A549 (cell line): ENCODE results near the gene MYBL2. TPM values are rescaled to one million over a fixed set of nuclear protein-coding genes. Genes with fewer than 3 reads are reported as not detected.

ENCODE experiments used
- ATAC-seq, 2 experiments: fragments of 200-7000 bp in 1 of 2; fragments of >200 bp in 1 of 2; cut with Nextera tagmentation in 1 of 2; cut with Tn5 transposase in 1 of 2; 3 replicates each; pipeline versions ENCODE4 v1.8.0 to v1.9.1; 2018 to 2020; ENCODE audit warnings: mild to moderate bottlenecking in 1 of 2, moderate library complexity in 1 of 2
- CTCF ChIA-PET: fragments of 300-600 bp; sonication (Branson Sonifier 250); formaldehyde crosslinking; extraction: SDS; loops from one replicate; lab custom pipeline; 2021; ENCODE audit warnings: antibody characterized with exemption, inconsistent platforms; lab: Yijun Ruan, JAX
- POLR2A ChIA-PET: fragments of 350-600 bp; formaldehyde crosslinking; extraction: SDS; loops from one replicate; lab custom pipeline; 2021; ENCODE audit warnings: antibody characterized with exemption, inconsistent platforms; lab: Yijun Ruan, JAX
- DNase-seq, 2 experiments: peaks; one replicate each; pipeline versions ENCODE4 v3.0.0 to v3.0.0-alpha.2; 2011 to 2016; ENCODE audit warnings: low read depth in 1 of 2, low spot score in 1 of 2
- FAIRE-seq: peaks from 2 replicates; lab custom pipeline; 2011; peaks lifted over from hg19 to GRCh38; lab: Jason Lieb, UNC
- H3K27ac ChIP-seq, 2 experiments: fragments of >200 bp; sonication (Bioruptor Twin); formaldehyde crosslinking; 3 replicates each; pipeline ENCODE4 v1.5.1; 2016 to 2017
- H3K4me1 ChIP-seq: fragments of >200 bp; sonication (Bioruptor Twin); formaldehyde crosslinking; 3 replicates; pipeline ENCODE4 v1.6.1; 2016
- H3K4me2 ChIP-seq: fragments of >200 bp; sonication (Bioruptor Twin); formaldehyde crosslinking; 3 replicates; pipeline ENCODE4 v1.6.1; 2016
- H3K4me3 ChIP-seq: fragments of >200 bp; sonication (Bioruptor Twin); formaldehyde crosslinking; 3 replicates; pipeline ENCODE4 v1.5.1; 2016
- H3K9me3 ChIP-seq: fragments of >200 bp; sonication (Bioruptor Twin); formaldehyde crosslinking; 3 replicates; pipeline ENCODE4 v1.6.1; 2016
- ATOH8 ChIP-seq: fragments of 250-450 bp; sonication (Bioruptor Pico); IDR thresholded peaks from 2 replicates; pipeline ENCODE4 v1.5.0; 2020; ENCODE audit warnings: low read depth, mild to moderate bottlenecking, moderate library complexity
- BCL3 ChIP-seq: fragments of >200 bp; sonication (Bioruptor Twin); formaldehyde crosslinking; IDR thresholded peaks from 3 replicates; pipeline ENCODE4 v1.6.1; 2016
- BHLHE40 ChIP-seq: IDR thresholded peaks from 2 replicates; pipeline ENCODE4 v1.6.1; 2012; ENCODE audit warnings: low read depth, low read length, inconsistent platforms
- CBX2 ChIP-seq: fragments of 200-600 bp; sonication (generic); IDR thresholded peaks from 2 replicates; pipeline ENCODE4 v1.6.1; 2016; ENCODE audit warnings: low read depth, mild to moderate bottlenecking, borderline replicate concordance
- CEBPB ChIP-seq, 2 experiments: fragments of >200 bp in 1 of 2; sonication (Bioruptor Twin) in 1 of 2; formaldehyde crosslinking in 1 of 2; IDR thresholded peaks; 2 replicates each; pipeline ENCODE4 v1.6.1; 2012 to 2016
- EHMT2 ChIP-seq: fragments of 200-600 bp; sonication (generic); IDR thresholded peaks from 2 replicates; pipeline ENCODE4 v1.6.1; 2016; ENCODE audit warnings: antibody characterized with exemption, low read depth, mild to moderate bottlenecking, moderate library complexity
- GATA3 ChIP-seq: IDR thresholded peaks from 2 replicates; pipeline ENCODE4 v1.6.1; 2012; ENCODE audit warnings: borderline replicate concordance
- JUNB ChIP-seq: fragments of >200 bp; sonication (Bioruptor Twin); formaldehyde crosslinking; IDR thresholded peaks from 2 replicates; pipeline ENCODE4 v1.6.1; 2016
- MAFK ChIP-seq: fragments of 450-650 bp; IDR thresholded peaks from 2 replicates; pipeline ENCODE4 v1.6.1; 2014; ENCODE audit not compliant: partially characterized antibody
- MAZ ChIP-seq: fragments of 150-350 bp; IDR thresholded peaks from 2 replicates; pipeline ENCODE4 v1.6.1; 2014; ENCODE audit warnings: antibody characterized with exemption, low read depth, low read length, borderline replicate concordance
- NPAS2 ChIP-seq: fragments of 250-450 bp; sonication (Bioruptor Pico); IDR thresholded peaks from 2 replicates; pipeline ENCODE4 v1.8.0; 2022; ENCODE audit warnings: mild to moderate bottlenecking, moderate library complexity, borderline replicate concordance
- NR3C1 ChIP-seq: fragments of >200 bp; sonication (Bioruptor Twin); formaldehyde crosslinking; IDR thresholded peaks from 3 replicates; pipeline ENCODE4 v1.6.1; 2017
- POLR2AphosphoS2 ChIP-seq: conservative IDR thresholded peaks from 2 replicates; pipeline ENCODE4 v1.6.1; 2012; ENCODE audit warnings: low read length, improper control_type of control experiment, inconsistent platforms
- RAD21 ChIP-seq, 2 experiments: fragments of >200 bp in 1 of 2; sonication (Bioruptor Twin) in 1 of 2; formaldehyde crosslinking in 1 of 2; IDR thresholded peaks in 1 of 2; conservative IDR thresholded peaks in 1 of 2; 2 replicates in 1 of 2; 3 replicates in 1 of 2; pipeline ENCODE4 v1.6.1; 2012 to 2018; ENCODE audit warnings: inconsistent platforms in 1 of 2
- RARB ChIP-seq: fragments of 250-450 bp; sonication (Bioruptor Pico); IDR thresholded peaks from 2 replicates; pipeline ENCODE4 v1.8.0; 2021; ENCODE audit warnings: mild to moderate bottlenecking, moderate library complexity
- RCOR1 ChIP-seq: fragments of 150-350 bp; IDR thresholded peaks from 2 replicates; pipeline ENCODE4 v1.6.1; 2014; ENCODE audit warnings: antibody characterized with exemption, low read length, low read depth
- RFX5 ChIP-seq: fragments of 450-650 bp; IDR thresholded peaks from 2 replicates; pipeline ENCODE4 v1.7.1; 2014; ENCODE audit warnings: antibody characterized with exemption, mild to moderate bottlenecking, moderate library complexity
- SMC3 ChIP-seq: fragments of >200 bp; sonication (Bioruptor Twin); formaldehyde crosslinking; IDR thresholded peaks from 3 replicates; pipeline ENCODE4 v1.6.1; 2018; ENCODE audit warnings: inconsistent platforms
- USF2 ChIP-seq: fragments of 450-650 bp; IDR thresholded peaks from 2 replicates; pipeline ENCODE4 v1.6.1; 2014; ENCODE audit warnings: antibody characterized with exemption
- ZC3H11A ChIP-seq: fragments of 450-650 bp; IDR thresholded peaks from 2 replicates; pipeline ENCODE4 v1.6.1; 2014; ENCODE audit warnings: antibody characterized with exemption, mild to moderate bottlenecking
- ZFP36 ChIP-seq: fragments of 450-650 bp; IDR thresholded peaks from 2 replicates; pipeline ENCODE4 v1.6.1; 2014; ENCODE audit warnings: borderline replicate concordance; ENCODE audit not compliant: partially characterized antibody
- ZNF302 ChIP-seq: fragments of 250-450 bp; sonication (Bioruptor Pico); IDR thresholded peaks from 2 replicates; pipeline ENCODE4 v1.9.0; 2021; ENCODE audit warnings: inconsistent platforms, mild to moderate bottlenecking, moderate library complexity
- WGBS: methylation state at CpG from one replicate; pipeline ENCODE4 v1.1.6; 2017; ENCODE audit errors: missing lambda C conversion rate; 5-methylcytosine and 5-hydroxymethylcytosine counted together
- polyA plus RNA-seq, 4 experiments: library from polyadenylated mRNA; depleted of rRNA in 3 of 4; stranded (reverse); fragments of >200 nt; fragmentation: RNase III in 1 of 4; extraction: RNeasy Plus Mini Kit Qiagen cat#74134 plus additional on column Dnase treatment in 1 of 4; gene quantifications; 2 replicates in 3 of 4; 3 replicates in 1 of 4; pipeline ENCODE4 v1.2.3, GENCODE V29; 2011 to 2017

The MYBL2 gene
- polyA plus RNA-seq, 2 of the 4 experiments (the other 2 are of a cell fraction), result 19.9 to 53.7 TPM

GRCh38 chr20:43716757-43717615 lies 50.1 kb downstream of the MYBL2 start:
- 93% methylated on average over 11 of the region's 12 CpGs for WGBS

GRCh38 chr20:43717616-43717995 lies 50.7 kb downstream of the MYBL2 start:
- WGBS, result 85% methylated on average over 4 of the region's 4 CpGs
- no peak for FAIRE-seq
- CTCF ChIA-PET, result interaction anchor here (1.2 to 1.7 kb wide), 3 partner anchors 28 to 363 kb away, joined by 3 to 6 read pairs (median 4); no protein-coding TSS in a partner anchor
- POLR2A ChIA-PET, result no interaction called here
- H3K27ac ChIP-seq, result no peak overlapping the region
- H3K4me2 ChIP-seq, result no peak overlapping the region
- H3K9me3 ChIP-seq, result no peaks in the 10 kb centered on the region
- no peak for TF ChIP-seq RCOR1
- TF ChIP-seq ATOH8 (CRISPR knock-in tag), result no peak
- no peak for TF ChIP-seq JUNB
- no peak for TF ChIP-seq MAZ
- no peak for TF ChIP-seq GATA3
- TF ChIP-seq MAFK, result no peak
- no peak for TF ChIP-seq SMC3
- TF ChIP-seq RAD21 (conservative IDR thresholded peaks at IDR 0.05 in 1 of 2, IDR thresholded peaks at IDR 0.05 in 1 of 2), result no peak
- TF ChIP-seq CEBPB (IDR thresholded peaks at IDR 0.05), result no peak
- TF ChIP-seq ZNF302 (CRISPR knock-in tag), result no peak
- TF ChIP-seq EHMT2, result no peak
- TF ChIP-seq BHLHE40, result no peak
- TF ChIP-seq CBX2, result no peak
- TF ChIP-seq RFX5, result no peak
- TF ChIP-seq USF2, result no peak
- TF ChIP-seq, all 56 proteins: peak for 0
- no peaks in the 10 kb centered on the region for H3K4me1 ChIP-seq
- no peak overlapping the region for H3K4me3 ChIP-seq
- no peak for ATAC-seq
- DNase-seq, result no peak

More at GRCh38 chr20:43716757-43717615, 50.1 kb downstream of the MYBL2 start:
- ATAC-seq, result no peak
- H3K9me3 ChIP-seq, result no peaks in the 10 kb centered on the region
- CTCF ChIA-PET, result interaction anchor here (1.2 to 1.7 kb wide), 3 partner anchors 28 to 363 kb away, joined by 3 to 6 read pairs (median 4); no protein-coding TSS in a partner anchor
- TF ChIP-seq SMC3, result no peak
- no peak for TF ChIP-seq NPAS2 (CRISPR knock-in tag)
- no peak for TF ChIP-seq ZFP36
- TF ChIP-seq RCOR1, result no peak
- TF ChIP-seq NR3C1, result no peak
- TF ChIP-seq RARB (CRISPR knock-in tag), result no peak
- TF ChIP-seq GATA3, result no peak
- no peak for TF ChIP-seq ZC3H11A
- no peak for TF ChIP-seq EHMT2
- no peak for TF ChIP-seq POLR2AphosphoS2
- TF ChIP-seq BCL3, result no peak
- TF ChIP-seq, all 56 proteins: peak for 0
- POLR2A ChIA-PET, result no interaction called here
- no peaks in the 10 kb centered on the region for H3K4me1 ChIP-seq
- no peak overlapping the region for H3K4me3 ChIP-seq
- no peak for FAIRE-seq
- DNase-seq, result no peak
- no peak overlapping the region for H3K4me2 ChIP-seq
- H3K27ac ChIP-seq, result no peak overlapping the region
